ENCODE data around the gene SLC26A2. TPM values are rescaled to one million over a fixed set of nuclear protein-coding genes. Genes with fewer than 3 reads are reported as not detected.
A peak's percentile ranks its signal among the peaks of the same experiment; 100 is the strongest.

SLC26A2 gene
- total RNA-seq, 2 experiments from 2014 or later = 8.8 to 9.3 TPM

GRCh38 chr5:149957855-149958254 is 2.7 kb upstream of the SLC26A2 start:
- H3K4me3 Mint-ChIP-seq = no peak overlapping the region
- peaks cover 32% of the 10 kb centered on the region for H3K4me1 Mint-ChIP-seq
- ChIA-PET POLR2A (no interaction called here), CTCF (interaction anchor here (0.9 to 2.3 kb wide), 4 partner anchors 18 to 105 kb away, joined by 3 to 5 read pairs (median 4); no protein-coding TSS in a partner anchor)
- no peak for DNase-seq
- H3K36me3 Mint-ChIP-seq (ENCODE audit: low read depth) = peaks cover 5% of the 10 kb centered on the region
- no peaks in the 10 kb centered on the region for H3K27me3 Mint-ChIP-seq
- H3K27ac Mint-ChIP-seq = no peak overlapping the region
- peaks cover 3% of the 10 kb centered on the region for H3K9me3 Mint-ChIP-seq

DNA sequence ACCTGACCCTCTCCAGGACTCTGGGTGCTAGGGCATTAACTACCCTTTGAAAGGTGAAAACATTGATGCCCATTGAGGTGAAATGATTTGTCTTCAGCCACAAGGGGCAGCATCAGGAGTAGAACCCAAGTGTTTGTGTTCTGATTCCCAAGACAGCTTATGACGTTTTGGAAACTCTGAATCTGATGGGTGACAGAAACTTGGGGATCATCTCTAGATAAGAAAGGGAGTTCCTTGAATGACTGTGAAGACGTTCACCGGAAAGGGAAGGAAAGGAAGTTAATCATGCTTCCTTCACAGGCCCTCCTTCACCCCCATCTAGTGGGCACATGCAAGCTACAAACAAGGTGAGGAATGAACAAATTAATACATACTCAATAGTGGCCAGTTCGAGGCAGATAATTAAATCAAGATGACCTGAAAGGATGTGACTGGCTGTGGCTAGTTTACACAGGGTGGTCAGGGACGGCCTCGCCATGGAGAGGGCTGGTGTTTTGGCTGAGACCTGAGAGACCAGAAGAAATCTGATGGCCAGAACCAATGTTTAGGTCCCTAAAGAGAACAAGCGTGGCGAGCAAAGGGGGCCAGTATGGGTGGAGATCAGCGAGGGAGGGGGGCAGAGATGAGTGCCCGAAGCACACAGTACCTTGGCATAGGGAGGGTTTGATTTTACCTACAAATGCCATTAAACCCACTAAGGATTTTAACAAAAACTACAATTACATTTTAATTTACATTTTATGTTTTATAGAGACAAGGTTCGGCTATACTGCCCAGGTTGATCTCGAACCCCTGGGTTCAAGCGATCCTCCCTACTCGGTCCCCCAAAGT is 937 bp upstream of the SLC26A2 start:
- H3K36me3 Mint-ChIP-seq (ENCODE audit: low read depth) = peaks cover 5% of the 10 kb centered on the region
- H3K27ac Mint-ChIP-seq = peak overlapping the region; percentile 96
- DNase-seq = peak; percentile 49
- ChIA-PET POLR2A (interaction anchor here (0.6 kb wide), 1 partner anchor 1122 kb away, joined by 4 read pairs; the partner anchor contains the start of gene TNIP1), CTCF (interaction anchor here (0.5 to 2.3 kb wide), 15 partner anchors 11 to 399 kb away, joined by 3 to 6 read pairs (median 3); no protein-coding TSS in a partner anchor)
- H3K4me1 Mint-ChIP-seq = peaks cover 32% of the 10 kb centered on the region
- no peaks in the 10 kb centered on the region for H3K27me3 Mint-ChIP-seq
- peak overlapping the region; percentile 83 for H3K4me3 Mint-ChIP-seq
- peaks cover 3% of the 10 kb centered on the region for H3K9me3 Mint-ChIP-seq

GRCh38 chr5:149961186-149961685 is 678 bp downstream of the SLC26A2 start:
- peaks cover 32% of the 10 kb centered on the region for H3K4me1 Mint-ChIP-seq
- CTCF ChIA-PET = interaction anchor here (1.5 to 2.1 kb wide), 4 partner anchors 9 to 130 kb away, joined by 5 to 8 read pairs (median 8); no protein-coding TSS in a partner anchor

GRCh38 chr5:149961957-149962409 is 1.4 kb downstream of the SLC26A2 start:
- ChIA-PET CTCF (interaction anchor here (1.0 to 2.1 kb wide), 7 partner anchors 9 to 258 kb away, joined by 3 to 8 read pairs (median 7); no protein-coding TSS in a partner anchor), POLR2A (no interaction called here)
- Mint-ChIP-seq H3K36me3 (ENCODE audit: low read depth) (peaks cover 5% of the 10 kb centered on the region), H3K27ac (no peak overlapping the region), H3K4me3 (peak overlapping the region; percentile 83), H3K9me3 (peaks cover 3% of the 10 kb centered on the region), H3K27me3 (no peaks in the 10 kb centered on the region), H3K4me1 (peaks cover 32% of the 10 kb centered on the region)
- no peak for DNase-seq

More at GRCh38 chr5:149961186-149961685, 678 bp downstream of the SLC26A2 start:
- peak overlapping the region; percentile 28 for H3K27ac Mint-ChIP-seq
- no peaks in the 10 kb centered on the region for H3K27me3 Mint-ChIP-seq
- peak overlapping the region; percentile 83 for H3K4me3 Mint-ChIP-seq
- DNase-seq = no peak
- POLR2A ChIA-PET = no interaction called here
- peaks cover 5% of the 10 kb centered on the region for H3K36me3 Mint-ChIP-seq (ENCODE audit: low read depth)
- H3K9me3 Mint-ChIP-seq = peaks cover 3% of the 10 kb centered on the region

GRCh38 chr5:149962601-149963300 is 2.2 kb downstream of the SLC26A2 start:
- CTCF ChIA-PET = interaction anchor here (0.6 to 2.1 kb wide), 9 partner anchors 8 to 258 kb away, joined by 3 to 8 read pairs (median 5); no protein-coding TSS in a partner anchor
- H3K27ac Mint-ChIP-seq = no peak overlapping the region
- no peak for DNase-seq
- peaks cover 5% of the 10 kb centered on the region for H3K36me3 Mint-ChIP-seq (ENCODE audit: low read depth)
- no peaks in the 10 kb centered on the region for H3K27me3 Mint-ChIP-seq
- H3K9me3 Mint-ChIP-seq = peaks cover 3% of the 10 kb centered on the region
- POLR2A ChIA-PET = no interaction called here
- H3K4me1 Mint-ChIP-seq = peaks cover 32% of the 10 kb centered on the region
- no peak overlapping the region for H3K4me3 Mint-ChIP-seq

- H3K27me3 Mint-ChIP-seq = no peaks in the 10 kb centered on the region
- H3K36me3 Mint-ChIP-seq (ENCODE audit: low read depth) = peaks cover 5% of the 10 kb centered on the region
- ChIA-PET POLR2A (no interaction called here), CTCF (interaction anchor here (0.7 to 1.1 kb wide), 2 partner anchors 126 to 195 kb away, joined by 3 read pairs; no protein-coding TSS in a partner anchor)
- no peak overlapping the region for H3K27ac Mint-ChIP-seq
- H3K9me3 Mint-ChIP-seq = peaks cover 3% of the 10 kb centered on the region
- H3K4me3 Mint-ChIP-seq = no peak overlapping the region
- DNase-seq = no peak
- peaks cover 32% of the 10 kb centered on the region for H3K4me1 Mint-ChIP-seq
Measured at GRCh38 chr5:149963729-149964128, 3.2 kb downstream of the SLC26A2 start.

GRCh38 chr5:149966946-149967345 is 6.4 kb downstream of the SLC26A2 start:
- Mint-ChIP-seq H3K4me3 (no peak overlapping the region), H3K27me3 (no peaks in the 10 kb centered on the region), H3K27ac (no peak overlapping the region), H3K9me3 (no peaks in the 10 kb centered on the region), H3K36me3 (ENCODE audit: low read depth) (peaks cover 5% of the 10 kb centered on the region), H3K4me1 (peaks cover 9% of the 10 kb centered on the region)
- CTCF ChIA-PET = interaction anchor here (1.1 kb wide), 1 partner anchor 733 kb away, joined by 4 read pairs; no protein-coding TSS in a partner anchor
- POLR2A ChIA-PET = no interaction called here
- DNase-seq = no peak

- Mint-ChIP-seq H3K27ac (no peak overlapping the region), H3K36me3 (ENCODE audit: low read depth) (peaks cover 2% of the 10 kb centered on the region), H3K9me3 (no peaks in the 10 kb centered on the region), H3K4me1 (no peaks in the 10 kb centered on the region), H3K27me3 (no peaks in the 10 kb centered on the region), H3K4me3 (no peak overlapping the region)
- ChIA-PET CTCF (interaction anchor here (1.2 to 1.6 kb wide), 2 partner anchors 9 to 21 kb away, joined by 4 to 5 read pairs; no protein-coding TSS in a partner anchor), POLR2A (no interaction called here)
- DNase-seq = no peak
Measured at GRCh38 chr5:149969181-149969930, 8.8 kb downstream of the SLC26A2 start.

DNA sequence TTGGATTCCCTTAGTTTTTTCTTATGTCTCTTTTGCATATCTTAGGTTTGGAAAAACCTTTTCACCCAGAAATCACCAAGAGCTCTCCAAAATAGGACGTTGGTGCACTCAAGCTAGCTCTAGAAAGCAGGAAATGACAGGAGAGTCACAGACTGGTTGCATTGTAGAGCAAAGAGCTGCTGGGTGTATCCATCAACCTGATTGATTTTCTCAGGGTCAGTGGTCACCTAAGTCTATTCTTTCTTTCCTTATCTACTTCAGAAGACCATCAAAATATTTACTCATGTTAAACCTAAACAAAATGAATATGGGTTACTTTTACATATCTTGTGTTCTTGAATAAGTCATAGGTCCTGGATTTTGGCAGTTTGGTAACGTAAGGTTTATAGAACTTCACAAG is 14.9 kb downstream of the SLC26A2 start:
- Mint-ChIP-seq H3K27me3 (no peaks in the 10 kb centered on the region), H3K9me3 (no peaks in the 10 kb centered on the region), H3K4me1 (no peaks in the 10 kb centered on the region), H3K4me3 (no peak overlapping the region), H3K36me3 (ENCODE audit: low read depth) (peaks cover 8% of the 10 kb centered on the region), H3K27ac (no peak overlapping the region)
- no peak for DNase-seq
- ChIA-PET POLR2A (no interaction called here), CTCF (interaction anchor here (0.9 to 1.5 kb wide), 3 partner anchors 15 to 25 kb away, joined by 3 to 4 read pairs (median 3); partner anchors contain the start of gene TIGD6)

DNA sequence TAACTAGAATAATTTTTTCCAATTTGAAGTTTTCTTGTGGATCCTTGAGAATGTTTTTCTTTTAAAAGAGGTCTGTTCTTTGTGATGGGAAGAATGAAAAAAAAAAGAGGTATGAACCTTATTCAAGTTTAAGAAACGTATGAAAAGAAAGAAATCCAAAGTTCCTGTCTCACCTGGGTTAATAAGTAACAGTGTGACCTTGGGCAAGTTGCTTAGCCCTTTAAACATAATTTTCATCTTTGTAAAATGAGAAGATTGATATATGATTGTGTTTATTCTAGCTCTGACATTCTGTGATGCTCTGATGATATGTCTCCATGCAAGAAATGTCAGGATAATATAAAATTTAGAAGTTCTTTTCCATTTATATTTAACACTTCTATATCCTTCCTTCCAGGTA is 19.3 kb downstream of the SLC26A2 start:
- Mint-ChIP-seq H3K4me1 (no peaks in the 10 kb centered on the region), H3K4me3 (no peak overlapping the region), H3K9me3 (no peaks in the 10 kb centered on the region), H3K27ac (no peak overlapping the region), H3K36me3 (ENCODE audit: low read depth) (peaks cover 5% of the 10 kb centered on the region), H3K27me3 (no peaks in the 10 kb centered on the region)
- no peak for DNase-seq
- ChIA-PET POLR2A (no interaction called here), CTCF (interaction anchor here (0.8 kb wide), 1 partner anchor 20 kb away, joined by 5 read pairs; no protein-coding TSS in a partner anchor)

- H3K27me3 Mint-ChIP-seq = no peaks in the 10 kb centered on the region
- peaks cover 2% of the 10 kb centered on the region for H3K36me3 Mint-ChIP-seq (ENCODE audit: low read depth)
- no peaks in the 10 kb centered on the region for H3K4me1 Mint-ChIP-seq
- CTCF ChIA-PET = interaction anchor here (1.0 to 2.1 kb wide), 3 partner anchors 10 to 147 kb away, joined by 3 to 9 read pairs (median 8); no protein-coding TSS in a partner anchor
- no peak overlapping the region for H3K27ac Mint-ChIP-seq
- POLR2A ChIA-PET = no interaction called here
- H3K4me3 Mint-ChIP-seq = no peak overlapping the region
- no peaks in the 10 kb centered on the region for H3K9me3 Mint-ChIP-seq
- DNase-seq = no peak
Measured at GRCh38 chr5:149981206-149981605, 20.6 kb downstream of the SLC26A2 start.

GRCh38 chr5:149982505-149982904 is 21.9 kb downstream of the SLC26A2 start:
- peaks cover 2% of the 10 kb centered on the region for H3K36me3 Mint-ChIP-seq (ENCODE audit: low read depth)

More at GRCh38 chr5:149982505-149982904, 21.9 kb downstream of the SLC26A2 start:
- Mint-ChIP-seq H3K9me3 (no peaks in the 10 kb centered on the region), H3K4me1 (no peaks in the 10 kb centered on the region), H3K27me3 (no peaks in the 10 kb centered on the region), H3K27ac (no peak overlapping the region), H3K4me3 (no peak overlapping the region)
- CTCF ChIA-PET = interaction anchor here (1.3 to 2.1 kb wide), 3 partner anchors 9 to 149 kb away, joined by 4 to 9 read pairs (median 8); no protein-coding TSS in a partner anchor
- POLR2A ChIA-PET = no interaction called here
- DNase-seq = no peak

All from activated CD4-positive, alpha-beta T cell treated with anti-CD3 and anti-CD28 coated beads, Interleukin-2, amount 10 ng/mL, durations not matched to agents 7 days and 5 days (primary cell).